ENCODE measurements around the gene HSPA12B. TPM values are rescaled to one million over a fixed set of nuclear protein-coding genes. Genes with fewer than 3 reads are reported as not detected.
A peak's percentile ranks its signal among the peaks of the same experiment; 100 is the strongest.

HSPA12B gene
- polyA plus RNA-seq, 1 experiment: 0.05 TPM

DNA sequence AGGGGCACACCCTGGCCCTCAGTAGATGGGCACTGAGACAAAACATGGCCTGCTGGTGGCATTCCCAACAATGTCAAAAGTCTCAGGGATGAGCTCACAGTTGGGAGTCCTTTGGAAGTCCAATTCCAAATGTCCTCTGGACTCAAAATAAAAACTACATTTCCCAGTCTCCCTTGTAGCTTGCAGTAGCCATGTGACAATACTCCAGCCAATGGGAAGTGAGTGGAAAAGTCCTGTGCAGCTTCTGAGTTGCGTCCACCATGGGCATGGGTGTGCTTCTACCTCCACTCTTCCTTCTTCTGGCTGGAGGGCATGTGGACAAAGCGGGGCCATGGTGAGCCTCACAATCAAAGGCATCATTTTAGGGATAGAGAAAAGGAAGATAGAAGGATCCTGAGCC lies 44.8 kb upstream of the HSPA12B start:
- TF ChIP-seq CTCF (IDR thresholded peaks at IDR 0.05; ENCODE audit: low read depth, low read length): no peak
- no peak overlapping the region for H3K4me3 ChIP-seq (ENCODE audit: low read depth, low read length)
- DNase-seq (ENCODE audit: low read depth, low spot score): peak; percentile 18
- ChIA-PET CTCF (interaction anchor here (0.6 to 2.3 kb wide), 5 partner anchors 9 to 131 kb away, joined by 3 to 16 read pairs (median 9); no protein-coding TSS in a partner anchor), POLR2A (interaction anchor here (0.9 to 1.4 kb wide), 4 partner anchors 11 to 108 kb away, joined by 3 to 6 read pairs (median 3); partner anchors contain the start of genes ADISSP and CDC25B)
- H3K9me3 ChIP-seq (ENCODE audit: control insufficient read depth, insufficient read depth, low read length): peaks cover 7% of the 10 kb centered on the region; the same call in 1 of the 2 replicates
- H3K27ac ChIP-seq (ENCODE audit: low read depth, low read length): no peak overlapping the region
- no peaks in the 10 kb centered on the region for H3K27me3 ChIP-seq (ENCODE audit: control insufficient read depth, insufficient read depth, low read length)

- H3K4me3 ChIP-seq (ENCODE audit: low read depth, low read length): no peak overlapping the region
- no peak overlapping the region for H3K27ac ChIP-seq (ENCODE audit: low read depth, low read length)
- no peaks in the 10 kb centered on the region for H3K27me3 ChIP-seq (ENCODE audit: control insufficient read depth, insufficient read depth, low read length)
- ChIA-PET POLR2A (no interaction called here), CTCF (no interaction called here)
- H3K9me3 ChIP-seq (ENCODE audit: control insufficient read depth, insufficient read depth, low read length): peaks cover 7% of the 10 kb centered on the region; the same call in 1 of the 2 replicates
- no peak for TF ChIP-seq CTCF (IDR thresholded peaks at IDR 0.05; ENCODE audit: low read depth, low read length)
- no peak for DNase-seq (ENCODE audit: low read depth, low spot score)
Observed at GRCh38 chr20:3689978-3690377, 42.5 kb upstream of the HSPA12B start.

DNA sequence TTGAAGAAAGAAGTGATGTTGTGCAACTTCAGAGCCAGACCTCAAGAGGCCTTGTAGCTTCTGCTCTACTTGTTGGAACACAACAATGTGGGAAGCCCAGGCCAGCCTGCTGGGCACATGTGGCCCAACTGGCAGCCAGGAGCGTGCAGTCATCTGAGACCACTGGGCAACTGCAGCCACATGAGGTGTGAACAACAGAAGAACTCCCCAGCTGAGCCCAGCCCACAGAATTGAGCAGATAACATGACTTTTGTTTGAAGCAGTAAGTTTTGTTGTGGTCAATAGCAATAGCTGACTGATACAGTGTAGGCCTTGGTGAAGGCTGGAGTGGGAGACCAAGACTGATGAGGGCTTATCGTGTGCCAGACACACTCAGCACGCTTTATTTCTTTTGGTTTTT lies 42.1 kb upstream of the HSPA12B start:
- no peak for TF ChIP-seq CTCF (IDR thresholded peaks at IDR 0.05; ENCODE audit: low read depth, low read length)
- DNase-seq (ENCODE audit: low read depth, low spot score): no peak
- POLR2A ChIA-PET: no interaction called here
- no peak overlapping the region for H3K27ac ChIP-seq (ENCODE audit: low read depth, low read length)
- peaks cover 7% of the 10 kb centered on the region; the same call in 1 of the 2 replicates for H3K9me3 ChIP-seq (ENCODE audit: control insufficient read depth, insufficient read depth, low read length)
- H3K4me3 ChIP-seq (ENCODE audit: low read depth, low read length): no peak overlapping the region
- CTCF ChIA-PET: interaction anchor here (1.3 kb wide), 1 partner anchor 14 kb away, joined by 3 read pairs; no protein-coding TSS in a partner anchor
- H3K27me3 ChIP-seq (ENCODE audit: control insufficient read depth, insufficient read depth, low read length): no peaks in the 10 kb centered on the region

DNA sequence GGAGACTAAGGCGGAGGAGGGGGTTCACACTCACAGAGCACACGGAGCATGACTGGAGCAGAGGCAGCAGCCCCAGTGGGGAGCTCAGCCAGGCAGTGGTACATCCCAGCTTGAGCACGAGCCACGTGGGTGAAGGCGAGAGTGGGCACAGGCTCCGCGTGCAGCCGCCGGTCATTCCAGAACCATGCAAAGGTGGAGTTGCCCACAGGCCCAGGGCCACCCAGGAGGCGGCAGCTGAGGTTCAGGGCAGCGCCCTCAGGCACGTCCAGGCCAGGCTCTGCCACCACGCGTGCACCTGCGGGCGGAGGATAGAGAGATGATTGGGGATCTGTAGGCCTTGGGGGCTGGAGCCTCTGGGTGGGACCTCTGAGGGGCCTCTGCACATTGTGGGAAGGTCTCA lies 41.2 kb upstream of the HSPA12B start:
- no peak for TF ChIP-seq CTCF (IDR thresholded peaks at IDR 0.05; ENCODE audit: low read depth, low read length)
- H3K4me3 ChIP-seq (ENCODE audit: low read depth, low read length): no peak overlapping the region
- H3K27ac ChIP-seq (ENCODE audit: low read depth, low read length): no peak overlapping the region
- no peak for DNase-seq (ENCODE audit: low read depth, low spot score)
- peaks cover 9% of the 10 kb centered on the region for H3K9me3 ChIP-seq (ENCODE audit: control insufficient read depth, insufficient read depth, low read length)
- ChIA-PET CTCF (interaction anchor here (1.3 kb wide), 1 partner anchor 15 kb away, joined by 3 read pairs; no protein-coding TSS in a partner anchor), POLR2A (no interaction called here)
- no peaks in the 10 kb centered on the region for H3K27me3 ChIP-seq (ENCODE audit: control insufficient read depth, insufficient read depth, low read length)

- no peak for TF ChIP-seq CTCF (IDR thresholded peaks at IDR 0.05; ENCODE audit: low read depth, low read length)
- H3K27me3 ChIP-seq (ENCODE audit: control insufficient read depth, insufficient read depth, low read length): no peaks in the 10 kb centered on the region
- POLR2A ChIA-PET: no interaction called here
- no peak overlapping the region for H3K27ac ChIP-seq (ENCODE audit: low read depth, low read length)
- CTCF ChIA-PET: interaction anchor here (1.3 kb wide), 1 partner anchor 15 kb away, joined by 3 read pairs; no protein-coding TSS in a partner anchor
- H3K9me3 ChIP-seq (ENCODE audit: control insufficient read depth, insufficient read depth, low read length): peaks cover 14% of the 10 kb centered on the region
- DNase-seq (ENCODE audit: low read depth, low spot score): no peak
- no peak overlapping the region for H3K4me3 ChIP-seq (ENCODE audit: low read depth, low read length)
Observed at GRCh38 chr20:3691897-3692296, 40.6 kb upstream of the HSPA12B start.
